ENCODE measurements around the gene C2CD3.
"Not testable (repeated sequence)": the region's sequence is repeated elsewhere in the genome, so short reads cannot be mapped to it uniquely, and the experiment has no call there.

The C2CD3 gene

GRCh38 chr11:74154620-74155281 lies 16.1 kb downstream of the C2CD3 start:
- peak; percentile 43 for DNase-seq

DNA sequence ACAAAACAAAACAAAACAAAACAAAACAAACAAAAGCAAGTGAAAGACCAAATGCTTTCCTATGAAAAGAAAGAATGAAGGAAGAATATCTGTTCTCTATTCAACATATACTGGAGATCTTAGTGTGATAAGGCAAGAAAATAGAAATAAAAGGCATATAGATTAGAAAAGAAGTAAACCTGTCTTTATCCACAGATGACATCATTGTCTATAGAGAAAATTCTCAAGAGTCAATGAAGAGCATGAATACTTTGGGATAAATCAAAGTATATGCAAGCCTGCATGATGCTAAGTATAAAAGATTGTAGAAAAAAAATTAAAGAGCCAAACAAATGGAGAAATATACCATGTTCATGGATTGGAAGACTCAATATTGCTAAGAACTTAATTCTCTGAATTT lies 17.6 kb downstream of the C2CD3 start:
- DNase-seq: no peak

GRCh38 chr11:74147199-74147929 lies 23.4 kb downstream of the C2CD3 start:
- no peak for DNase-seq

DNA sequence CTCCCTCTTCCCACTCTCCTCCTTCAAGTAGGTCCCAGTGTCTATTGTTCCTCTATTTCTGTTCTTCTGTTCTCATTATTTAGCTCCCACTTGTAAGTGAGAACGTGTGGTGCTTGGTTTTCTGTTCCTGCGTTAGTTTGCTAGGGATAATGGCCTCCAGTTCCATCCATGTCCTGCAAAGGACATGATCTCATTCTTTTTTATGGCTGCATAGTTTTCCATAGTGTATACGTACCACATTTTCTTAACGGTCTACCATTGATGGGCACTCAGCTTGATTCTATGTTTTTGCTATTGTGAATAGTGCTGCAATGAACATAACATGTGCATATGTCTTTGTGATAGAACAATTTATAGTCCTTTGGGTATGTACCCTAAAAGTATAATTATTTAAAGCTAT lies 26.2 kb downstream of the C2CD3 start:
- no peak for DNase-seq

DNA sequence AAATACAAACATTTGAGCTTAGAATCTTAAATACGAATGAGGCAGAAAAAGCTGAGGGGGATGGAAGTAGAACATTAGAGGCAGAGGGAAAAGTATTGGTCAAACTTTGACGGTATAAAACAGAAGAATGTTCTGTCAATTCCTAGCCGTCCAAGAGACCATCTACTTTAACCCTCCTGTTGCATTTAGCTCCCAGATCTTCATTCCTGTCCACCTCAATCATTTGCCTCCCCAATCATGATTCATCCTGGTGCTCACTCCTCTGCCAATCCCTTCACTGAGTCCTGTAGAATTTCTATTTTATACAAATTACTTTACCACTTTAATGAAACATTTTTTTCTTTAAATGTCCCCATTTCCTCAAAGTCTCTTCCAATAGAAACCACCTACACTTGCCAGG lies 28.2 kb downstream of the C2CD3 start:
- no peak for DNase-seq

DNA sequence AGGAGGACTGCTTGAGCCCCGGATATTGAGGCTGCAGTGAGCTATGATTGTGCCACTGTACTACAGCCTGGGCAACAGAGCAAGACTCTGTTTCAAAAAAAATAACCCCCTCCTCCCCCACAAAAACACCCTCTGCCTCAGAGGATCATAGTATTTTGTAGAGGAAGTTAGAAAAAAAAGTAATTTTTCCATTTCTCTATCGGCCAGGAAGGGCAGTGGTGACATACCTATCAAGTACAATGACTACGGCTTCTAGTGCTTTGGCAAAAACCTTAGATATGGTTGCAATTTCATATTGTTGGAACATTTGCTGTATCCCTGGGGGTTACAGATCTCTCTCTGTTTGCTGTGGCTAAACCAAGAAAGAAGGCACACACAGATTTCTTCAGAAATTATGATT lies 28.9 kb downstream of the C2CD3 start:
- DNase-seq: no peak

DNA sequence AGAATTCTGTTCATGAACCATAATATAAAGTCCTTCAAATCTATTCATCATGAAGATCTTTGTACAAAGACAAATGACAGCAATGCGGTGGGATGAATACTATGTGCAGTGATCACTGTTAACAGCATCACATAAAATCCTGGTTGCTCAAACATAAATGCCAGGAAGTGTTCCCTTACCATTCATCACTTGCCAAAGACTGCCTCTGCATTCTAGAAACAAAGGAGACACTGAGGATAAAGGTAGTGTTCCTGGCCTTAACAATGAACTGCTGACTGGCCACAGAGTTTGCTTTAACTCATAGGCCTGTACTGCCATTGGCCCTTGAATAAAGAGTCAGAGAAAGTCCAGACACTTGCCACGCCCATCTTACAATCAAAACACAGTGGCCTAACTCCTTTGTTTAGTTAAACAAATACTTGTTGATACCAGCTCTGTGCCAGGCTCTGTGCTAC lies 29.5 kb downstream of the C2CD3 start:
- no peak for DNase-seq

DNA sequence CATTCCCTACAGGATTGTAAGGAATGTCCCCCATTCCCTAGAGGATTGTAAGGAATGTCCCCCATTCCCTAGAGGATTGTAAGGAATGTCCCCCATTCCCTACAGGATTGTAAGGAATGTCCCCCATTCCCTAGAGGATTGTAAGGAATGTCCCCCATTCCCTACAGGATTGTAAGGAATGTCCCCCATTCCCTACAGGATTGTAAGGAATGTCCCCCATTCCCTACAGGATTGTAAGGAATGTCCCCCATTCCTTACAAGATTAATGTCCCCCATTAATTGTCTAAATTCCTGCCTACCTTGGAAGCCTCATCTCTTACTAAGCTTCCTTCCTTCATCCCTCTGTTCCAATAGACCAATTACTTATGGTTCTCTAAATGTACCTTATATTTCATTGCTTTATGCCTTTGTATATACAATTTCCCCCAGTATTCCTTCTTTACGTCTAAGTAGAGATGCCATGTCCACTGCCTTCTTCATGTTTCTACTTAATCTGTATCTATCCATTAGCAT lies 30.8 kb downstream of the C2CD3 start:
- DNase-seq: not testable (repeated sequence)

- no peak for DNase-seq
These were observed 31.5 kb downstream of the C2CD3 start for GRCh38 chr11:74139151-74139918.

- DNase-seq: peak; percentile 32
These were observed 32.2 kb downstream of the C2CD3 start for GRCh38 chr11:74138572-74138971.

DNA sequence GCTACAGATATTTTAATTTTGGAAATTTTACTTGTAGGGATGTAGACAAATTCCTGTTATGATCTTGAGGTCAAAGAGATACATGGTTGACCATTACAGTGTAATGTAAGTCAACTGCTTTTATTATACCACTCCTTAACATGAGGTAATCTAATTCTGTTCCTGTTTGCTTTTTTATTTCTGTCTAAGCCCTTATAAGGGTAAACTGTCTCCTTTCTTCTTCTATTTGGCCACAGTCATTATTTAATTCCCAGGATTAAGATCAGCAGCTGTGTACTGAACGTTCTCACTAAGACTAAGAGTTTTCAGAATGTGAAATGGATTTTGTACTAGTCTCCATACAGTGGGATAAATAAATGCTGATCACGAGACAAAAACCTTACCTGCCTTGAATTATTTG lies 32.8 kb downstream of the C2CD3 start:
- no peak for DNase-seq

DNA sequence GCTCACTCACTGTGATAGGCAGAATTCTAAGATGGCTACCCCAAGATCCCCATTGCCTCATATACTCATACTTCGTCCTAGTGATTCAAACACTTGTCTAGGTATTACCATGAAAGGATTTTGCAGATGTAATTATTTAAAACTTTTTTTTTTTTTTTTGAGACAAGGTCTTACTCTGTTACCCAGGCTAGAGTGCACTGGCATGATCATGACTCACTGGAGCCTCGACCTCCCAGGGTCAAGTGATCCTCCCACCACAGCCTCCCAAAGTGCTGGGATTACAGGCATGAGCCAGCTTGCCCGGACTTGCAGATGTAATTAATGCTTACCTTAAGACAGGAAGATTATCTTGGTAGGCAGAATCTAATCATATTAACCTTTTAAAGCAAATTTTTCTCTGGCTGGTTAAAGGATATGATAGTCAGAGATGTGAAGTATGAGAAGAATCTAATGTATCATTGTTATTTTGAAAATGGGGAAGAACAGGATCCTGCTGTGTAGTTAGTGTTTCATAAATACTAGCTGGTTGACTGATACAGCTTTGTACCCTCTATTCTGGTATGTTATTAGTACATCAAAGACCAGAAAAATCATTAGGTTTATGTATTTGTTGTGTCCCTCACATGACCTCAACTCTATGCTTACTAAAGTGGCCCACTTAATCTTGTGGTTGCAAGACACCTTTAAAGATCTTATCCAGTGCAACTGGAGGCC lies 35.5 kb downstream of the C2CD3 start:
- no peak for DNase-seq

DNA sequence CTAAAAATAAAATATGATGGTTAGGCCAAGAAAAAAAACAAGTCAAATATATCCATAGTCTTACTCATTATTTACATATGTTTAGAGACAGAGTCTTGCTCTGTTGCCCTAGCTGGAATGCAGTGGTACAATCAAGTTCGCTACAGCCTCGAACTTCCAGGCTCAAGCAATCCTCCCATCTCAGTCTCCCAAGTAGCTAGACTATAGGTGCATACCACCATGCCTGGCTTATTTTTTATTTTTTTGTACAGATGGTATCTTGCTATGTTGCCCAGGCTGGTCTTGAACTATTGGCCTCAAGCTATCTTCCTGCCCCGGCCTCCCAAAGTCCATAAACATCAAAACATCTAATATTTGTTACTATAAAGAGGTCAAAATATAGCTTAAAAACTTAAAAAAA lies 36.1 kb downstream of the C2CD3 start:
- DNase-seq: no peak

DNA sequence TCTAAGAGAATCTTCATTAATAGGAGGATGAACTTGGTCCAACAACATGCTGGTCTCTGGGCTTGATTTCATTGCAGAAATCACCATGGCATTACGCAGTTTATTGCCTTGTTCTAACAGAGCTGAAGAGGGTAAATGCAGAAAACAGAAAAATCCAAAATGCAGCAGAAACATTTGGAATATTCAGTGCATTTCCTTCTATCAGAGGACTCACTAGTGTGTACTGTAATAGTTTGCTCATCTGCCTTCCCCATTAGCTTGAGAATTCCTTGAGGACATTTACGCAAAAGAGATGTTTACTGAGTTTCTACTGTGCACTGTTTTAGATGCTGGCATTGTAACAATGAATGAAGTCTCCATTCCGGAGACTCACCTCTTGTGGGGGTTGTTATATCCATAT lies 37.4 kb downstream of the C2CD3 start:
- DNase-seq: no peak

DNA sequence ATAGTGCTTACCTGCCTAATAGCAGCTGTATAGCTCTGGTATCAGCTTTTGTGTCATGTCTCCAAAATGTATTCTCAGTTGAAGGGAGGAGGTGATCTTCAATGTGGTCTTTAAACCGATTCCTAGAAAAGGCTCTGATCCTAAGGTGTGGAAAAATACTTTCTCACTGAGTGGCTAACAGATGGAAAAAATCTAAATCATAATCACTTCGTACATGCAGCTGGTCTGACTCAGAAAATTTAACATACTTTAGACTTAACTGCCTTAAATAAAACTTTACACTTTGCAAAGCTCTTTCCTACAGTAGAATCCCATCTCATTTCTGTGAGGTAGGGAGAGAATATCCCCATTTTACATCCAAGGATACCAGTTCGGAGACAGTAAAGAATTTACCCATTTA lies 38.0 kb downstream of the C2CD3 start:
- DNase-seq: no peak

GRCh38 chr11:74129121-74129520 lies 41.7 kb downstream of the C2CD3 start:
- not testable (repeated sequence) for DNase-seq

- no peak for DNase-seq
These were observed 47.8 kb downstream of the C2CD3 start for GRCh38 chr11:74123008-74123448.

- DNase-seq: no peak
These were observed 49.0 kb downstream of the C2CD3 start for GRCh38 chr11:74121804-74122203.

- not testable (repeated sequence) for DNase-seq
These were observed 50.4 kb downstream of the C2CD3 start for GRCh38 chr11:74120260-74121035.

DNA sequence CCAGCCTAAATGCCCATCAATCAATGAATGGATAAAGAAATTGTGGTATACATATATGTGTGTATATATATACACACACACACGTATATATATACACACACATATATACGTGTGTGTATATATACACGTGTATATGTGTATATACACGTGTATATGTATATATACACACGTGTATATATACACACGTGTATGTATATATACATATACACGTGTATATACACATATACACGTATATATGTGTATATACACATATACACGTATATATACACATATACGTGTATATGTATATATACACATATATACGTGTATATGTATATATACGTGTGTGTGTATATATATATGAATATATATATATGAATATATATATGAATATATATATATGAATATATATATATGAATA lies 54.1 kb downstream of the C2CD3 start:
- no peak for DNase-seq

GRCh38 chr11:74112877-74113276 lies 57.9 kb downstream of the C2CD3 start:
- no peak for DNase-seq

DNA sequence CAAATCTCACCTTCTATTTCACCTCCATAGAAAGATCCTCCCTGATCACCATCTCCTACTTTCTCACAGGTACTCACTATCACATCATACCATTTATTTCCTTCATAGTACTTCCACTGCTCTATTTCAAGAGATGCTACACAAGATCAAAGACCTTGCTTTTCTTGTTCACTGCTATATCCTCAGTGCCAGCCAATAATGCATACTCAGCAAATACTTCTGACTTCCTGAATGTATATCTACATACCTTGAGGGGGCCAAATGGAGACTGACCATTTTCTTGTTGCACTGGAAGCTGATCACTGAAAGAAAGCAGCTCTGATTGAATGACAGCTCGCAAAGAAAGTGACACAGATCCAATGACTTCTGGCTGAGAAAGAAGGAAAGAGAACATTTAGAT lies 64.7 kb downstream of the C2CD3 start:
- no peak for DNase-seq
